HepG2 (cell line): ENCODE results near the gene ZDHHC19. TPM values are rescaled to one million over a fixed set of nuclear protein-coding genes. Genes with fewer than 3 reads are reported as not detected.

Source experiments
- ATAC-seq: fragments of 200-7000 bp; cut with Tn5 transposase; 3 replicates; pipeline ENCODE4 v1.9.1; 2020; ENCODE audit warnings: mild to moderate bottlenecking, moderate library complexity
- BruUV-seq: library from RNA; stranded (reverse); fragments of 400-500 nt; replicated peaks from 2 replicates; lab custom pipeline; 2021; lab: Mats Ljungman, UMichigan
- CTCF ChIA-PET: fragments of 300-600 bp; formaldehyde crosslinking; extraction: SDS; loops from one replicate; lab custom pipeline; 2021; ENCODE audit warnings: low total read pairs, inconsistent platforms, low intra/inter-chr PET ratio; lab: Yijun Ruan, JAX
- POLR2A ChIA-PET: fragments of 350-600 bp; sonication (Branson Sonifier 250); formaldehyde crosslinking; loops from one replicate; lab custom pipeline; 2020; ENCODE audit warnings: antibody characterized with exemption, inconsistent platforms; lab: Yijun Ruan, JAX
- DNase-seq: peaks from one replicate; pipeline ENCODE4 v3.0.0-alpha.2; 2015; ENCODE audit warnings: low spot score
- FAIRE-seq: peaks from 3 replicates; lab custom pipeline; 2011; peaks lifted over from hg19 to GRCh38; lab: Jason Lieb, UNC
- H2AFZ ChIP-seq: one replicate; pipeline ENCODE4 v1.6.1; 2011; ENCODE audit warnings: low read length, inconsistent platforms
- H3K27ac ChIP-seq: fragments of 300-600 bp; 3 replicates; pipeline ENCODE4 v1.8.0; 2011; ENCODE audit warnings: mixed run types, mild to moderate bottlenecking, mixed read lengths, low read length, inconsistent platforms; ENCODE audit not compliant: insufficient read depth; ENCODE audit errors: extremely low read length
- H3K27me3 ChIP-seq, 2 experiments: fragments of 200-600 bp in 1 of 2; 2 replicates in 1 of 2; 3 replicates in 1 of 2; pipeline versions ENCODE4 v1.6.0 to v1.8.0; 2011; ENCODE audit warnings: low read length in 2 of 2, mild to moderate bottlenecking in 2 of 2, moderate library complexity in 2 of 2, inconsistent platforms in 1 of 2; ENCODE audit not compliant: insufficient read depth in 2 of 2, control insufficient read depth in 1 of 2
- H3K36me3 ChIP-seq, 2 experiments: fragments of 200-600 bp in 1 of 2; replicated peaks in 1 of 2; 2 replicates in 1 of 2; 3 replicates in 1 of 2; pipeline versions ENCODE4 v1.5.1 to v1.8.0; 2011; ENCODE audit warnings: low read length in 2 of 2, inconsistent platforms in 1 of 2; ENCODE audit not compliant: insufficient read depth in 2 of 2, control insufficient read depth in 1 of 2
- H3K4me1 ChIP-seq: 2 replicates; pipeline ENCODE4 v1.5.1; 2012; ENCODE audit warnings: low read length, inconsistent platforms; ENCODE audit not compliant: insufficient read depth
- H3K4me2 ChIP-seq: 2 replicates; pipeline ENCODE4 v1.6.0; 2011; ENCODE audit warnings: low read depth, low read length, inconsistent platforms
- H3K4me3 ChIP-seq, 3 experiments: fragments of 200-600 bp in 1 of 3; sonication (generic), shearing (Covaris generic) in 1 of 3; replicated peaks in 1 of 3; 2 replicates each; pipeline ENCODE4 v1.5.1; 2011 to 2016; ENCODE audit warnings: low read length in 3 of 3, inconsistent platforms in 2 of 3, low read depth in 2 of 3, mild to moderate bottlenecking in 2 of 3, control low read depth in 1 of 3, mixed read lengths in 1 of 3; ENCODE audit not compliant: insufficient read depth in 1 of 3
- H3K79me2 ChIP-seq: one replicate; pipeline ENCODE4 v1.6.1; 2011; ENCODE audit warnings: low read length, inconsistent platforms; ENCODE audit not compliant: insufficient read depth
- H3K9ac ChIP-seq: 2 replicates; pipeline ENCODE4 v1.6.0; 2011; ENCODE audit warnings: mild to moderate bottlenecking, low read depth, low read length, inconsistent platforms; ENCODE audit not compliant: insufficient read depth
- H3K9me3 ChIP-seq: 2 replicates; pipeline ENCODE4 v1.5.1; 2012; ENCODE audit warnings: mild to moderate bottlenecking, low read length
- H4K20me1 ChIP-seq: 2 replicates; pipeline ENCODE4 v1.6.0; 2011; ENCODE audit warnings: inconsistent platforms, mild to moderate bottlenecking, low read length, moderate library complexity; ENCODE audit not compliant: insufficient read depth
- CREB1 ChIP-seq, 2 experiments: fragments of 450-650 bp in 1 of 2; IDR thresholded peaks; 2 replicates each; pipeline ENCODE4 v1.6.1; 2016 to 2017; ENCODE audit warnings: control low read depth in 1 of 2, mild to moderate bottlenecking in 1 of 2, missing compliant biosample characterization in 1 of 2, missing genetic modification characterization in 1 of 2
- FOXO4 ChIP-seq: sonication (generic); formaldehyde crosslinking; conservative IDR thresholded peaks from 2 replicates; pipeline ENCODE4 v1.8.1; 2023; ENCODE audit warnings: missing genetic modification reagents
- HOXA7 ChIP-seq: sonication (generic); formaldehyde crosslinking; IDR thresholded peaks from 2 replicates; pipeline ENCODE4 v1.8.1; 2022; ENCODE audit warnings: mild to moderate bottlenecking, missing genetic modification reagents, moderate library complexity
- MAZ ChIP-seq, 2 experiments: sonication (generic) in 1 of 2; formaldehyde crosslinking in 1 of 2; IDR thresholded peaks; 2 replicates each; pipeline versions ENCODE4 v1.5.0 to v1.6.1; 2012 to 2020; ENCODE audit warnings: low read depth in 2 of 2, mild to moderate bottlenecking in 2 of 2, borderline replicate concordance in 1 of 2, improper control_type of control experiment in 1 of 2, low read length in 1 of 2, missing genetic modification reagents in 1 of 2, moderate library complexity in 1 of 2
- MZF1 ChIP-seq: sonication (generic); formaldehyde crosslinking; IDR thresholded peaks from 2 replicates; pipeline ENCODE4 v1.8.1; 2023; ENCODE audit warnings: mild to moderate bottlenecking, missing genetic modification reagents, borderline replicate concordance
- NFYB ChIP-seq: sonication (generic); formaldehyde crosslinking; IDR thresholded peaks from 2 replicates; pipeline ENCODE4 v1.4.0; 2020; ENCODE audit warnings: missing genetic modification reagents
- RERE ChIP-seq: IDR thresholded peaks from 2 replicates; pipeline ENCODE4 v1.6.1; 2016; ENCODE audit warnings: low read depth, missing genetic modification reagents, missing compliant biosample characterization
- SAP130 ChIP-seq: IDR thresholded peaks from 2 replicates; pipeline ENCODE4 v1.6.1; 2016; ENCODE audit warnings: low read depth
- ZBTB2 ChIP-seq: sonication (generic); formaldehyde crosslinking; IDR thresholded peaks from 2 replicates; pipeline ENCODE4 v1.8.0; 2022; ENCODE audit warnings: low read depth, missing genetic modification reagents
- ZBTB26 ChIP-seq: IDR thresholded peaks from 2 replicates; pipeline ENCODE4 v1.6.1; 2016; ENCODE audit warnings: missing compliant biosample characterization, missing genetic modification reagents, borderline replicate concordance
- WGBS: methylation state at CpG from one replicate; pipeline ENCODE4 v1.1.6; 2017; ENCODE audit warnings: low lambda C conversion rate; 5-methylcytosine and 5-hydroxymethylcytosine counted together
- in situ Hi-C: cut with HindIII; loops from 2 replicates; pipeline ENCODE4 v1.10.0; 2017; ENCODE audit warnings: low pct_unique_long_range_greater_than_20kb; ENCODE audit not compliant: extremely low pct_ligation_motif_present
- intact Hi-C: fragments of 100-400 bp; cut with micrococcal nuclease; formaldehyde crosslinking; loops from one replicate; pipeline ENCODE4 v1.10.0; 2022; ENCODE audit not compliant: unreplicated experiment
- polyA plus RNA-seq, 8 experiments: library from polyadenylated mRNA; depleted of rRNA in 3 of 8; stranded (reverse) in 7 of 8; unstranded in 1 of 8; fragments of >200 nt; fragmentation: Illumina TruSeq in 4 of 8; extraction: Trizol in 4 of 8; gene quantifications; 2 replicates each; pipeline versions ENCODE4 v1.2.1 to v1.2.3, GENCODE V29; 2011 to 2016; ENCODE audit warnings: low read depth in 4 of 8, missing spikeins in 1 of 8, mixed read lengths in 1 of 8; ENCODE audit not compliant: insufficient read depth in 1 of 8
- total RNA-seq, 5 experiments: library from RNA; depleted of rRNA; stranded (reverse); fragments of >200 nt; fragmentation: Illumina TruSeq; extraction: Trizol; gene quantifications; 2 replicates each; pipeline ENCODE4 v1.2.3, GENCODE V29; 2016; ENCODE audit warnings: low read depth in 1 of 5
- TF ChIP-seq, protein P1 (sequence below): sonication (generic); formaldehyde crosslinking; IDR thresholded peaks from 2 replicates; pipeline ENCODE4 v1.5.0; 2020; ENCODE audit warnings: mild to moderate bottlenecking, missing genetic modification reagents

ZDHHC19 gene
- total and polyA plus RNA-seq, 2 of the 13 experiments (the other 11 are each of a cell fraction or from before 2014, with no cell fraction given): 0.22 to 0.53 TPM

GRCh38 chr3:196180346-196180745 lies 30.9 kb downstream of the ZDHHC19 start:
- Histone ChIP-seq H4K20me1 (no peaks in the 10 kb centered on the region), H3K36me3 (no peaks in the 10 kb centered on the region), H2AFZ (no peak overlapping the region), H3K27ac (no peak overlapping the region), H3K9ac (no peak overlapping the region), H3K27me3 (peaks cover 1 to 16% of the 10 kb centered on the region in 2 experiments; a peak in 2 of 5 replicates), H3K9me3 (no peaks in the 10 kb centered on the region), H3K79me2 (no peaks in the 10 kb centered on the region), H3K4me2 (no peak overlapping the region), H3K4me3 (no peak overlapping the region), H3K4me1 (peaks cover 26% of the 10 kb centered on the region)
- FAIRE-seq: no peak
- ATAC-seq: no peak
- 36% methylated on average over 9 of the region's 9 CpGs for WGBS
- CTCF ChIA-PET: no interaction called here
- POLR2A ChIA-PET: no interaction called here
- DNase-seq: no peak
- intact Hi-C loops: no loop called here
- in situ Hi-C loops: no loop called here
- no TSS peak for BruUV-seq
- no peak for TF ChIP-seq MZF1
- no peak for TF ChIP-seq FOXO4 (CRISPR knock-in tag)
- TF ChIP-seq, protein P1, sequence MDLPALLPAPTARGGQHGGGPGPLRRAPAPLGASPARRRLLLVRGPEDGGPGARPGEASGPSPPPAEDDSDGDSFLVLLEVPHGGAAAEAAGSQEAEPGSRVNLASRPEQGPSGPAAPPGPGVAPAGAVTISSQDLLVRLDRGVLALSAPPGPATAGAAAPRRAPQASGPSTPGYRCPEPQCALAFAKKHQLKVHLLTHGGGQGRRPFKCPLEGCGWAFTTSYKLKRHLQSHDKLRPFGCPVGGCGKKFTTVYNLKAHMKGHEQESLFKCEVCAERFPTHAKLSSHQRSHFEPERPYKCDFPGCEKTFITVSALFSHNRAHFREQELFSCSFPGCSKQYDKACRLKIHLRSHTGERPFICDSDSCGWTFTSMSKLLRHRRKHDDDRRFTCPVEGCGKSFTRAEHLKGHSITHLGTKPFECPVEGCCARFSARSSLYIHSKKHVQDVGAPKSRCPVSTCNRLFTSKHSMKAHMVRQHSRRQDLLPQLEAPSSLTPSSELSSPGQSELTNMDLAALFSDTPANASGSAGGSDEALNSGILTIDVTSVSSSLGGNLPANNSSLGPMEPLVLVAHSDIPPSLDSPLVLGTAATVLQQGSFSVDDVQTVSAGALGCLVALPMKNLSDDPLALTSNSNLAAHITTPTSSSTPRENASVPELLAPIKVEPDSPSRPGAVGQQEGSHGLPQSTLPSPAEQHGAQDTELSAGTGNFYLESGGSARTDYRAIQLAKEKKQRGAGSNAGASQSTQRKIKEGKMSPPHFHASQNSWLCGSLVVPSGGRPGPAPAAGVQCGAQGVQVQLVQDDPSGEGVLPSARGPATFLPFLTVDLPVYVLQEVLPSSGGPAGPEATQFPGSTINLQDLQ (CRISPR knock-in tag): no peak
- no peak for TF ChIP-seq ZBTB26 (CRISPR knock-in tag)
- TF ChIP-seq RERE (CRISPR knock-in tag): no peak
- no peak for TF ChIP-seq CREB1 (IDR thresholded peaks at IDR 0.05)
- TF ChIP-seq CREB1 (CRISPR knock-in tag; IDR thresholded peaks at IDR 0.05): no peak
- no peak for TF ChIP-seq ZBTB2 (CRISPR knock-in tag)
- TF ChIP-seq HOXA7 (CRISPR knock-in tag): no peak
- TF ChIP-seq SAP130 (CRISPR knock-in tag): no peak
- TF ChIP-seq MAZ (IDR thresholded peaks at IDR 0.05; ENCODE audit: borderline replicate concordance, low read depth, low read length): no peak
- TF ChIP-seq MAZ (CRISPR knock-in tag; IDR thresholded peaks at IDR 0.05; ENCODE audit: low read depth): no peak
- no peak for TF ChIP-seq NFYB (CRISPR knock-in tag)
